ENCODE results near the gene PDZRN4.

- no peak for TF ChIP-seq CTCF (IDR thresholded peaks at IDR 0.05; ENCODE audit: extremely low read depth in 1 of 2, insufficient read depth in 1 of 2, low read depth in 1 of 2, low read length in 2 of 2)
- no peak for TF ChIP-seq EZH2 (IDR thresholded peaks at IDR 0.05; ENCODE audit: borderline replicate concordance, low read depth, low read length, severe bottlenecking)
- no peak for TF ChIP-seq MAX (IDR thresholded peaks at IDR 0.05; ENCODE audit: insufficient read depth, insufficient read length)
- no peak for TF ChIP-seq POLR2A (IDR thresholded peaks at IDR 0.05; ENCODE audit: low read depth, low read length)
- TF ChIP-seq POLR2AphosphoS5 (IDR thresholded peaks at IDR 0.05; ENCODE audit: insufficient read depth, low read depth, low read length) = no peak
Observed at GRCh38 chr12:41619705-41620104, 431.6 kb downstream of the PDZRN4 start.
